Measurements from ENCODE around the gene AXIN2.
"Not testable (repeated sequence)": the region's sequence is repeated elsewhere in the genome, so short reads cannot be mapped to it uniquely, and the experiment has no call there.

AXIN2 gene

DNA sequence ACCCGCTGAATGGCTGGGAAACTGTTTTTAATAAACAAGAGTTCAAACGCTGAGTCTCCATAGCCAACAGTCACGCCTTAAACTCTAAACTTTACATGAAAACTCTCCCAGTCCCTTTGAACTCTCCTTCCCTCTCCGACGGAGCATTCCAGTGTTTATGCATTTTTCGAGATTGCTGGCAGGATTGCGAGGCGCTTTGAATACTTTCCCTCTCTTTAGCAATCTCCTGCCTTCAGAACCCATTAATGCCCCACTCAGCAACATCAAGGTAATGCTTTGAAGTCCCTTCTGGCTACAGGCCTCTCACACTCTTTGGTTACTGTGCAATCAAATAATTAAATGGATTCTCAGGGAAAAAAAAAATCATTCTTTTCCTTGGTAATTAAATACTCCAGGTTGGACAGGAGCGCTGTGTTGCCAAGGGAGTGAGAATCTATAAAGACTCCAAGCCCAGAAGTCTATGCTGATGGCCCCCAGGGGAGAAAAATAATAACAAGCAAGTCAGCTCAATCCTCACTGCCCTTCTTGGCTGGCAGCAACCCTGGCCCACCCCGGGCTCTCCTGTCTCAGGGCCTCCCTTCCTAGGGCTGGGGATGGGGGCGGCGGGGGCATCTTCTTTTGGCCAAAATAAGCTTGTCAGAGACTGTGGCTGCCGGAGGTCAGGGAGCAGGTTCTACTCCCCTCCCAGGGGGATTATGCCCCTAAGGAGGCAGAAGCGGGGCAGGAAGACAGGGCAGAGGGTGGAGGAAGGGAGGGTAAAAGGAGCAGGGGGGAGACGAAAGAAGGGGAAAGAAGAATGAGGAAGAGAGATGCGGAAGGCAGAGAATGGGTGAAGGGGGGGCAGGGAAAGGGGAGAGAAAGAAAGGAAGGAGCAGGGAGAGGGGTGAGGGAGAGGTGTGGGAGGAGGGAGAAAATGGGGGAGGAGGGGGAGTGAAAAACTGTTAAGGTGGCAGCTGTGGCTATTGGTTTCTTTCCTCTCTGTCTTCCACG, 45.2 kb downstream of the AXIN2 start:
- peak overlapping the region; percentile 67 for H3K27ac ChIP-seq (ENCODE audit: low read depth, low read length, severe bottlenecking)
- 20 to 29% methylated on average over 13 of the region's 17 CpGs for WGBS, 2 experiments (ENCODE audit: insufficient coverage in 2 of 2)
- no peaks in the 10 kb centered on the region for H3K9me3 ChIP-seq (ENCODE audit: control insufficient read depth, low read length)
- H3K4me3 ChIP-seq (ENCODE audit: extremely low read depth, insufficient read depth, low read length, poor library complexity, severe bottlenecking): no peak overlapping the region
- H3K4me1 ChIP-seq (ENCODE audit: control insufficient read depth, insufficient read depth, low read length, poor library complexity, severe bottlenecking): peaks cover 19% of the 10 kb centered on the region
- no peaks in the 10 kb centered on the region for H3K36me3 ChIP-seq (ENCODE audit: control insufficient read depth, insufficient read depth, low read length)

DNA sequence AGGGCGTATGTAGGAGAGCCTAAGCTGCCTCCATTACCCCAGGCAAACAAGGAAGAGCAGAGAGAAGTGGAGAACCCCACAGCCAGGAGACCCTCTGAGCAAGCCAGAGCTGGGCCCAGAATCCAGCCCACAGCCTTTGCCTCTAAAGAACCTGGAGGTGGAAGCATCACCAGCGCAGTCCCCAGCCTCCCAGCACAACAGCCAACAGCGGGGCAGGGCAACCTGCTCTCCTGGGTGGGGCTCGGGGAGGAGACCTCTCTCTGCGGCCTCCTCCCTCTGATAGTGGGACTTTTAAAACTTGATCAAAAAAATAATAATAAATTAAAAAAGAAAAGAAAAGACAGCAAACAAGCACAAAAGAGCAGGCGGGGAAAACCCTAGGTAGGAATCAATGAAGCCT, 45.9 kb downstream of the AXIN2 start:
- H3K9me3 ChIP-seq (ENCODE audit: control insufficient read depth, low read length): no peaks in the 10 kb centered on the region
- 80 to 100% methylated on average over 1 to 2 of the region's 6 CpGs for WGBS, 2 experiments (ENCODE audit: insufficient coverage in 2 of 2)
- H3K4me3 ChIP-seq (ENCODE audit: extremely low read depth, insufficient read depth, low read length, poor library complexity, severe bottlenecking): no peak overlapping the region
- peak overlapping the region; percentile 67 for H3K27ac ChIP-seq (ENCODE audit: low read depth, low read length, severe bottlenecking)
- no peaks in the 10 kb centered on the region for H3K36me3 ChIP-seq (ENCODE audit: control insufficient read depth, insufficient read depth, low read length)
- H3K4me1 ChIP-seq (ENCODE audit: control insufficient read depth, insufficient read depth, low read length, poor library complexity, severe bottlenecking): peaks cover 19% of the 10 kb centered on the region

DNA sequence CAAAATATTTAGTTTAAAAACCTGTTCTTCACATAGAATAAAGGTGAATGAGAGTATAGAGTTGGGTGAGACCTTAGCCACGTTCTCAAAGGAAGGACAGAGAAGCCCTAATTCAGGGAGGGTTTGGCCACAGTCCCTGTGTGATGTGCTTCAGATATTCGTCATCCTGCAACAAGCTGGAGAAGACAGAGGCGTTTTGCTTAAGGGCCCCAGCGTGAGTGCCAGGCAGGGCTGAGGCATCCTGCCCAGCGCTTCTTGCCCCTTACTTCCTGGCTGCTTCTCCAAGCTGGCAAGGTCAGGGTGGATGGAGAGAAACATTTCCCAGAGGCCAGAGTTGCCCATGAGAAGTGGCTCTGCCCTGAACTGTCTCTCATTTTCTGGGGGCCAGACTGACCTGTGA, 46.9 kb downstream of the AXIN2 start:
- no peak overlapping the region for H3K27ac ChIP-seq (ENCODE audit: low read depth, low read length, severe bottlenecking)
- H3K36me3 ChIP-seq (ENCODE audit: control insufficient read depth, insufficient read depth, low read length): no peaks in the 10 kb centered on the region
- H3K9me3 ChIP-seq (ENCODE audit: control insufficient read depth, low read length): no peaks in the 10 kb centered on the region
- WGBS, 2 experiments (ENCODE audit: insufficient coverage in 2 of 2): 87 to 96% methylated on average over 5 of the region's 5 CpGs
- H3K4me3 ChIP-seq (ENCODE audit: extremely low read depth, insufficient read depth, low read length, poor library complexity, severe bottlenecking): no peak overlapping the region
- peaks cover 18% of the 10 kb centered on the region for H3K4me1 ChIP-seq (ENCODE audit: control insufficient read depth, insufficient read depth, low read length, poor library complexity, severe bottlenecking)

DNA sequence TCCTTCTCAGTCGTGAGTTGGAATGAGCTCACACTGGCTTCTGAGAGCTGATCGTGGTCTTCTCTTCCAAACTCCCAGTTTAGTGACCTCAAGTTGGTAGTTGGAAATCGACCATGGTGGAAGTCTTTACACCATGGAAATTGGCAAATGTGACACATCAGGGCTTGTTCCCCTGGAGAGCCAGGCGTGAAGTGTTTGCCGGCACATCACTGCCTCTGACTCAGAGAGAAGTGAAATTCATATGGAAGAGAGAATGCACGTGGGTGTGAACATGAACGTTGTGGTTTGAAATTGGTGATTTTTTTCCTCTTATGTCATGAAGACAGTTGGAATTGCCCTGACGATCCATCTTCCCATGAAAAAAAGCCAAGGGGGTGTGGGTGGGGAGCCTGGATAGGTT, 47.4 kb downstream of the AXIN2 start:
- 94 to 97% methylated on average over 6 to 7 of the region's 8 CpGs for WGBS, 2 experiments (ENCODE audit: insufficient coverage in 2 of 2)
- no peaks in the 10 kb centered on the region for H3K9me3 ChIP-seq (ENCODE audit: control insufficient read depth, low read length)
- H3K36me3 ChIP-seq (ENCODE audit: control insufficient read depth, insufficient read depth, low read length): no peaks in the 10 kb centered on the region
- peaks cover 16% of the 10 kb centered on the region for H3K4me1 ChIP-seq (ENCODE audit: control insufficient read depth, insufficient read depth, low read length, poor library complexity, severe bottlenecking)
- H3K4me3 ChIP-seq (ENCODE audit: extremely low read depth, insufficient read depth, low read length, poor library complexity, severe bottlenecking): no peak overlapping the region
- no peak overlapping the region for H3K27ac ChIP-seq (ENCODE audit: low read depth, low read length, severe bottlenecking)

DNA sequence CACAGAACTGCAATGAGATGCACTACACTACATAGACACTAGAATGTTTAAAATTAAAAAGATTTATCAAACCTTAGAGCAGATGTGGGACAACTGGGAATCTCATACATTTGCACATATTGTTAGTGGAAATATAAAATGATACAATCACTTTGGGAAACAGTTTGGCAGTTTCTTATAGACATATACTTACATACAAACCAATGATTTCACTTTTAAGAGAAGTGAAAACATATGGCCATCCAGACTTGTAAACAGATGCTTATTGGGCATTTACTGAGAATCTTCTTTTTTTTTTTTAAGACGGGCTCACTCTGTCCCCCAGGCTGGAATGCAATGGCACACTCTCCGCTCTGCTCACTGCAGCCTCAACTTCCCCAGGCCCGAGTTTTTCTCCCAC, 50.1 kb downstream of the AXIN2 start:
- Histone ChIP-seq H3K36me3 (ENCODE audit: control insufficient read depth, insufficient read depth, low read length) (no peaks in the 10 kb centered on the region), H3K4me1 (ENCODE audit: control insufficient read depth, insufficient read depth, low read length, poor library complexity, severe bottlenecking) (peaks cover 10% of the 10 kb centered on the region), H3K4me3 (ENCODE audit: extremely low read depth, insufficient read depth, low read length, poor library complexity, severe bottlenecking) (no peak overlapping the region), H3K27ac (ENCODE audit: low read depth, low read length, severe bottlenecking) (no peak overlapping the region), H3K9me3 (ENCODE audit: control insufficient read depth, low read length) (no peaks in the 10 kb centered on the region)
- 80 to 88% methylated on average over 2 to 3 of the region's 3 CpGs for WGBS, 2 experiments (ENCODE audit: insufficient coverage in 2 of 2)

DNA sequence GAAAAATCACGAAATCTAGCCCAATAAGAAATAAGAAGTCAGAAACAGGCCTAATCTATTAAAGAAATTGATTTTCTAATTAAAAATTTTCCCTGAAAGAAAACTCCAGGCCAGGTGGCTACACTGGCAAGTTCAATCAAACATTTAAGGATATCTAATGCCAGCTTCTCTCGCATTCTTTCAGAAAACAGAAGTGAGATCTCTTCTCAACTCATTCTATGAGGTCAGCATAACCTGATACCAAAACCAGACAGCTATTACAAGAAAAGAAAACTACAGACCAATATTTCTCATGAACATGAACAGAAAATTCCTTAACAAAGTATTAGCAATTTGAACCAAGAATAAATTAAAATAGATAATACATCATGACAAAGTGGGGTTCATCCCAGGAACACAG, 52.4 kb downstream of the AXIN2 start:
- Histone ChIP-seq H3K4me1 (ENCODE audit: control insufficient read depth, insufficient read depth, low read length, poor library complexity, severe bottlenecking) (no peaks in the 10 kb centered on the region), H3K36me3 (ENCODE audit: control insufficient read depth, insufficient read depth, low read length) (no peaks in the 10 kb centered on the region), H3K27ac (ENCODE audit: low read depth, low read length, severe bottlenecking) (no peak overlapping the region), H3K9me3 (ENCODE audit: control insufficient read depth, low read length) (no peaks in the 10 kb centered on the region), H3K4me3 (ENCODE audit: extremely low read depth, insufficient read depth, low read length, poor library complexity, severe bottlenecking) (no peak overlapping the region)
- 40% methylated on average over 1 of the region's 2 CpGs; no CpG with 5 or more reads in 1 of the 2 experiments for WGBS, 2 experiments (ENCODE audit: insufficient coverage in 2 of 2)

DNA sequence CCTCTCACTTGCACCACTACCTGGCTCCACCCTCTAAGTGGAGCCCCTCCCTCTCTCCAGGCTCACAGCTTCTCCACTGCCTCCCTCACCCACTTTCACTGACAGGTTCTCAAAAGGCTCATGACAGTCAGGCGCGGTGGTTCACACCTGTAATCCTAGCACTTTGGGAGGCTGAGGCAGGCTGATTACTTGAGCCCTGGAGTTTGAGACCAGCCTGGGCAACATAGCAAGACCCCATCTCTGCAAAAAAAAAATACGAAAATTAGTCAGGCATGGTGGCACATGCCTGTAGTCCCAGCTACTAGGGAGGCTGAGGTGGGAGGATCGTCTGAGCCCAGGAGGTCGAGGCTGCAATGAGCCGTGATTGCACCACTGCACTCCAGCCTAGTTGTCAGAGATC, 56.8 kb downstream of the AXIN2 start:
- WGBS, 2 experiments (ENCODE audit: insufficient coverage in 2 of 2): 60 to 67% methylated on average over 6 of the region's 6 CpGs
- not testable (repeated sequence) for H3K9me3 ChIP-seq (ENCODE audit: control insufficient read depth, low read length); H3K36me3 ChIP-seq (ENCODE audit: control insufficient read depth, insufficient read depth, low read length); H3K4me1 ChIP-seq (ENCODE audit: control insufficient read depth, insufficient read depth, low read length, poor library complexity, severe bottlenecking); H3K27ac ChIP-seq (ENCODE audit: low read depth, low read length, severe bottlenecking); H3K4me3 ChIP-seq (ENCODE audit: extremely low read depth, insufficient read depth, low read length, poor library complexity, severe bottlenecking)

DNA sequence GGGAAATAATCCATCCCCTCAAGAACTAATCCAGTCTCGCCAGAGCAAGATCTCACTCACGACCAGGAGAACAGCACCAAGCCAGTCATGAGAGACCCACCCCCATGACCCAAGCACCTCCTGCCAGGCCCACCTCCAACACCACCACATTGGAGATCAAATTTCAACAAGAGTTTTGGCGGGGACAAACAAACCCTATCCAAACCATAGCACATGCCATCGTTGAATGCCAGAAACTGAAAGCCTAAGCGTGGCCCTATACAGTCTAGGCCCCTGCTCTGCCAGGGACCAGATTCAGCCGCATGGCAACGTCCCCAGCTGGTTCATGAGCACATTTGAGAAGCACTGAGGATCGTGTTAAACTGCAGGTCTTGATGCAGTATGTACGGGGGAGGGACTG, 57.3 kb downstream of the AXIN2 start:
- Histone ChIP-seq H3K9me3 (ENCODE audit: control insufficient read depth, low read length) (no peaks in the 10 kb centered on the region), H3K4me3 (ENCODE audit: extremely low read depth, insufficient read depth, low read length, poor library complexity, severe bottlenecking) (no peak overlapping the region), H3K4me1 (ENCODE audit: control insufficient read depth, insufficient read depth, low read length, poor library complexity, severe bottlenecking) (no peaks in the 10 kb centered on the region), H3K36me3 (ENCODE audit: control insufficient read depth, insufficient read depth, low read length) (no peaks in the 10 kb centered on the region), H3K27ac (ENCODE audit: low read depth, low read length, severe bottlenecking) (no peak overlapping the region)
- WGBS, 2 experiments (ENCODE audit: insufficient coverage in 2 of 2): 80 to 86% methylated on average over 8 to 9 of the region's 9 CpGs

DNA sequence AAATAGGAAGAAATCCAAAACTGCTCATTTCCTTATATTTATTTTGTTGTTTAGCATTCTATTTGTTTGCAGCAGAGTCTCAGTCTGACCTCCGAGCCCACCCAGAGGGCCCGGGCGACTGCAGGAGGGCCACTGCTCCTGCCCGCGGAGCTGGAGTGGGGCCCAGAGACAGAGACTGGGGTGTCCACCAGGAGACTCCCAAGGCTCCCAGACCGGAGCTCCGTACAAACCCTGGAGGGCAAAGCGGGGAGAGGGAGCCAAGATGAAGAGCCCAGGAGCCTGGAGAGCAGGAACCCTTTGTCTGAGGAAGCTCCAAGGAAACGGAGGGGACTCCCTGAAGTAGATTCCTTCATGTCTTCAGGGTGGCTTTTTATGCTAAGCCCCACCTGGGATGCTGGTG, 57.9 kb downstream of the AXIN2 start:
- Histone ChIP-seq H3K36me3 (ENCODE audit: control insufficient read depth, insufficient read depth, low read length) (no peaks in the 10 kb centered on the region), H3K27ac (ENCODE audit: low read depth, low read length, severe bottlenecking) (no peak overlapping the region), H3K9me3 (ENCODE audit: control insufficient read depth, low read length) (no peaks in the 10 kb centered on the region), H3K4me3 (ENCODE audit: extremely low read depth, insufficient read depth, low read length, poor library complexity, severe bottlenecking) (no peak overlapping the region), H3K4me1 (ENCODE audit: control insufficient read depth, insufficient read depth, low read length, poor library complexity, severe bottlenecking) (no peaks in the 10 kb centered on the region)
- 90 to 93% methylated on average over 7 to 9 of the region's 9 CpGs for WGBS, 2 experiments (ENCODE audit: insufficient coverage in 2 of 2)

DNA sequence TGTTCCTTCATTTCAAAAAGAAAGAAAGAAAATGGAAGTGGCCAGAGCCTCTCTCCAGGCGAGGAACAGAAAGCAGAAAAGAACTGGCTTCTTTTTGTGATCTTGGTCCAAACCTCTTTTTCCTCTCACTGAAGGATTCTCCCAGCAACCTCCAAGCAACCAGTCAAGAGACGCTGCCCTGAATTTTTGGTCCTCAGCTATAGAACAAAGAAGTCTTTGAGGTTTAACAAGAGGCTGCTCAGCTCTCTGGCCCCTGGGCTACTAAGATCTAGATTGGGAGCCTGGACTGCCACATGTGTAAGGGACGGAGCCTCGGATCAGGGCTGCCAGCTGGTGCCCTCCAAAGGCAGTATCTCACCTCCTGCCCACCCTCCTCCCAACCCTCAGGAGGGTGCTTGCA, 62.6 kb downstream of the AXIN2 start:
- Histone ChIP-seq H3K4me1 (ENCODE audit: control insufficient read depth, insufficient read depth, low read length, poor library complexity, severe bottlenecking) (peaks cover 4% of the 10 kb centered on the region), H3K36me3 (ENCODE audit: control insufficient read depth, insufficient read depth, low read length) (no peaks in the 10 kb centered on the region), H3K27ac (ENCODE audit: low read depth, low read length, severe bottlenecking) (no peak overlapping the region), H3K9me3 (ENCODE audit: control insufficient read depth, low read length) (no peaks in the 10 kb centered on the region), H3K4me3 (ENCODE audit: extremely low read depth, insufficient read depth, low read length, poor library complexity, severe bottlenecking) (no peak overlapping the region)
- 60 to 92% methylated on average over 1 to 4 of the region's 4 CpGs for WGBS, 2 experiments (ENCODE audit: insufficient coverage in 2 of 2)

DNA sequence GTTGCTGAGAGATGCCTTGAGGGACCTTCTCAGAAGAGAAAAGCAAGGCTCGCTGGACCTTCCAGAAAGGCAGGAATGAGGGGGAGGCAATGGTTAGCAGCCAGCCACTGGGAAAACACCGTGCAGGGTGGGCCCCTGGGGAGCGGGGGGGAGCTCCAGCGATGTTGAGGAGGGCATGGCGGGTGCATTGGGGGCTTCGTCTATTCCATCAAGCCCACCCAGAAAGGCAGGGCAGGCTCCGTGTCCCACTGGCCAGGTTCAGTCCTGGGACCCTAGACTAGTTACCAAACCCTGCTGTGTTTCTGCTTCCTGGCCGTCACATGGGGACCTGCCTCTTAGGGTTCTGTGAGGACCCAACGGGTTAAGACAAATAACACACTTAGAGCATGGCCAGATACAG, 64.6 kb downstream of the AXIN2 start:
- WGBS, 2 experiments (ENCODE audit: insufficient coverage in 2 of 2): 93 to 94% methylated on average over 3 to 8 of the region's 9 CpGs
- H3K9me3 ChIP-seq (ENCODE audit: control insufficient read depth, low read length): no peaks in the 10 kb centered on the region
- no peak overlapping the region for H3K27ac ChIP-seq (ENCODE audit: low read depth, low read length, severe bottlenecking)
- H3K36me3 ChIP-seq (ENCODE audit: control insufficient read depth, insufficient read depth, low read length): no peaks in the 10 kb centered on the region
- peaks cover 4% of the 10 kb centered on the region for H3K4me1 ChIP-seq (ENCODE audit: control insufficient read depth, insufficient read depth, low read length, poor library complexity, severe bottlenecking)
- H3K4me3 ChIP-seq (ENCODE audit: extremely low read depth, insufficient read depth, low read length, poor library complexity, severe bottlenecking): no peak overlapping the region

Data from mesodermal cell (in vitro differentiated cells).